ENCODE results near the gene DHRS7B.

The DHRS7B gene

DNA sequence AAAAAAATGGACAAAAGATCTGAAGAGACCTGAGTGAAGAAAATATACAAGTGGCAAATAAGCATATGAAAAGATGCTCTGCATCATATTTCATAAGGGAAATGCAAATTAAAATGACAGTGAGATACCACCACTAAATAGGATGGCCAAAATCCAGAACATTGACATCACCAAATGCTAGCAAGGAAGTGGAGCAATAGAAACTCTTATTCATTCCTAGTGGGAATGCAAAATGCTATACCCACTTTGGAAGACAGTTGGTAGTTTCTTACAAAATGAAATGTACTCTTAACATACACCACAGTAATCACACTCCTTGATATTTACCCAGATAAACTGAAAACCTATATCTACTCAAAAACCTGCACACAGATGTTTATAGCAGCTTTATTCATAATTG lies 33.6 kb downstream of the DHRS7B start:
- H2AFZ ChIP-seq (ENCODE audit: low read depth, low read length), result no peak overlapping the region
- no peaks in the 10 kb centered on the region for H3K36me3 ChIP-seq (replicated peaks; ENCODE audit: low read depth, low read length)
- H3K27ac ChIP-seq (ENCODE audit: low read length), result no peak overlapping the region
- H3K4me1 ChIP-seq (ENCODE audit: low read length), result no peaks in the 10 kb centered on the region
- H3K79me2 ChIP-seq (ENCODE audit: low read length), result no peaks in the 10 kb centered on the region
- H3K4me3 ChIP-seq (ENCODE audit: low read length), result no peak overlapping the region
- H3K9ac ChIP-seq (ENCODE audit: low read length), result no peak overlapping the region
- TF ChIP-seq EZH2phosphoT487 (IDR thresholded peaks at IDR 0.05; ENCODE audit: low read depth), result no peak
- TF ChIP-seq, protein P1, sequence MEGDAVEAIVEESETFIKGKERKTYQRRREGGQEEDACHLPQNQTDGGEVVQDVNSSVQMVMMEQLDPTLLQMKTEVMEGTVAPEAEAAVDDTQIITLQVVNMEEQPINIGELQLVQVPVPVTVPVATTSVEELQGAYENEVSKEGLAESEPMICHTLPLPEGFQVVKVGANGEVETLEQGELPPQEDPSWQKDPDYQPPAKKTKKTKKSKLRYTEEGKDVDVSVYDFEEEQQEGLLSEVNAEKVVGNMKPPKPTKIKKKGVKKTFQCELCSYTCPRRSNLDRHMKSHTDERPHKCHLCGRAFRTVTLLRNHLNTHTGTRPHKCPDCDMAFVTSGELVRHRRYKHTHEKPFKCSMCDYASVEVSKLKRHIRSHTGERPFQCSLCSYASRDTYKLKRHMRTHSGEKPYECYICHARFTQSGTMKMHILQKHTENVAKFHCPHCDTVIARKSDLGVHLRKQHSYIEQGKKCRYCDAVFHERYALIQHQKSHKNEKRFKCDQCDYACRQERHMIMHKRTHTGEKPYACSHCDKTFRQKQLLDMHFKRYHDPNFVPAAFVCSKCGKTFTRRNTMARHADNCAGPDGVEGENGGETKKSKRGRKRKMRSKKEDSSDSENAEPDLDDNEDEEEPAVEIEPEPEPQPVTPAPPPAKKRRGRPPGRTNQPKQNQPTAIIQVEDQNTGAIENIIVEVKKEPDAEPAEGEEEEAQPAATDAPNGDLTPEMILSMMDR (IDR thresholded peaks at IDR 0.05; ENCODE audit: low read depth, low read length), result no peak
- H4K20me1 ChIP-seq (ENCODE audit: insufficient read depth, low read length), result no peaks in the 10 kb centered on the region
- H3K9me3 ChIP-seq (ENCODE audit: insufficient read depth, low read length), result no peaks in the 10 kb centered on the region
- H3K4me2 ChIP-seq (ENCODE audit: low read length), result no peak overlapping the region
- no peaks in the 10 kb centered on the region for H3K27me3 ChIP-seq (ENCODE audit: low read depth, low read length)

DNA sequence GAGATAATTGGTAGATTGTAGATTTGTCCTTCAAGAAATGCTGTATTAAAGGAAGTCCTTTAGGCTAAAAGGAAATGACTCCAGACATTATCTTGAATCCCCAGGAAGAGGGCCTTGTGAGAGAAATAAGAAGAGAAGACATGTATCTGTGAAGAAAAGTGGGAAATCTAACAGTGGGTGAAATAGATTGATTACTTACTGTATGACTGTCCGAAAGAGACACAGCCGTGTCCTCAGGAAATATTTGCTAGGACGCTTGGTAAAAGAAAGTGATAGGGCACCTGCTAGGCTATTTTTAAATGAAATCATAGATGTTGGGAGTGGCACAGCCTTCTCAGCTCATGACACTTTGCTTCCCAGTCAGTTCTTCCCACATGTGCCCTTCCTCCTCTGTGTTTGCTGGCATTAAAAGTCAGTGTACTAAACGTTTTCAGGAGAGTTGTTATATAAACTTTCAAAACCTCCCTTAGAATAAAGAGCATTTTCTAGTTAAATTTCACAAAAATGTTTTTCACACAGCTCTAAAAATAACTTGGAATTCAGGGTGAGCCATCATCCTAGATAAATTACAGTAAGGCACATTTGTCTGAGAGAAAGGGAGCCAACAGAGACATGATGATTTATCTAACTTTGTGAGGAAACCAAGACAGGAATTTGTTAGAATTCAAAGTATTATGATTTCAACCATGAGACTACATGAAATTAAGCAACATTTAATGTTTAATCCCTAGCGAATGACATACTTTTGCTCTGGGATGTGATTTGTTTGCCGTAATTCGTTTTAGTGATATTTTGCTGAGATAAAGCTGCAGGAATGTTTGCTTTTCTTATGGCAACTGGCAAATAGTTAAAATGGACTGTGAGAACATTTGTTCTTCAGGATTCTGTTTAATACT lies 35.0 kb downstream of the DHRS7B start:
- Histone ChIP-seq H2AFZ (ENCODE audit: low read depth, low read length) (no peak overlapping the region), H3K4me2 (ENCODE audit: low read length) (no peak overlapping the region), H3K4me3 (ENCODE audit: low read length) (no peak overlapping the region), H3K27ac (ENCODE audit: low read length) (no peak overlapping the region), H3K36me3 (replicated peaks; ENCODE audit: low read depth, low read length) (no peaks in the 10 kb centered on the region), H3K9me3 (ENCODE audit: insufficient read depth, low read length) (no peaks in the 10 kb centered on the region), H3K4me1 (ENCODE audit: low read length) (no peaks in the 10 kb centered on the region), H3K9ac (ENCODE audit: low read length) (no peak overlapping the region), H3K27me3 (ENCODE audit: low read depth, low read length) (no peaks in the 10 kb centered on the region), H4K20me1 (ENCODE audit: insufficient read depth, low read length) (no peaks in the 10 kb centered on the region), H3K79me2 (ENCODE audit: low read length) (no peaks in the 10 kb centered on the region)
- no peak for TF ChIP-seq EZH2phosphoT487 (IDR thresholded peaks at IDR 0.05; ENCODE audit: low read depth)
- TF ChIP-seq, protein P1 (IDR thresholded peaks at IDR 0.05; ENCODE audit: low read depth, low read length), result no peak

DNA sequence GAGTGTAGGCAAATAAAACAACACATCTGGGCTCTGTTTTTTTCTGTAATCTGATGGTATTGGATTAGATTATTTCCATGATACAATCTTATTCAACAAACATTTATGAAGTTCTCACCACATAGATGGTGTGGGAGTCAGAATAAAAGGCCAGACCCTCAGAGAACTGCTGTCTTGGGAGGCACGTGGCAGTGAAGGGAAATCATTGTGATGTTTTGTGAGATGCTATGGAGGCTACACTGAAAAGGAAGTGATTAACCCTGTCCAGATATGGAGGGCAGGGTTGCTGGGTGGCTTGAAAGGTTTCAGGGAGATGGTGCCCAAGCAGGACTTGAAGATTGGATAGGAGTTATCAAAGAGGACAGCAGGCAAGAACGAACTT lies 35.6 kb downstream of the DHRS7B start:
- Histone ChIP-seq H3K27ac (ENCODE audit: low read length) (no peak overlapping the region), H3K79me2 (ENCODE audit: low read length) (no peaks in the 10 kb centered on the region), H3K4me3 (ENCODE audit: low read length) (no peak overlapping the region), H3K4me2 (ENCODE audit: low read length) (no peak overlapping the region), H3K4me1 (ENCODE audit: low read length) (no peaks in the 10 kb centered on the region), H3K9ac (ENCODE audit: low read length) (no peak overlapping the region), H3K27me3 (ENCODE audit: low read depth, low read length) (no peaks in the 10 kb centered on the region), H3K36me3 (replicated peaks; ENCODE audit: low read depth, low read length) (no peaks in the 10 kb centered on the region), H3K9me3 (ENCODE audit: insufficient read depth, low read length) (no peaks in the 10 kb centered on the region), H2AFZ (ENCODE audit: low read depth, low read length) (no peak overlapping the region), H4K20me1 (ENCODE audit: insufficient read depth, low read length) (no peaks in the 10 kb centered on the region)
- TF ChIP-seq, protein P1 (IDR thresholded peaks at IDR 0.05; ENCODE audit: low read depth, low read length), result no peak
- no peak for TF ChIP-seq EZH2phosphoT487 (IDR thresholded peaks at IDR 0.05; ENCODE audit: low read depth)

DNA sequence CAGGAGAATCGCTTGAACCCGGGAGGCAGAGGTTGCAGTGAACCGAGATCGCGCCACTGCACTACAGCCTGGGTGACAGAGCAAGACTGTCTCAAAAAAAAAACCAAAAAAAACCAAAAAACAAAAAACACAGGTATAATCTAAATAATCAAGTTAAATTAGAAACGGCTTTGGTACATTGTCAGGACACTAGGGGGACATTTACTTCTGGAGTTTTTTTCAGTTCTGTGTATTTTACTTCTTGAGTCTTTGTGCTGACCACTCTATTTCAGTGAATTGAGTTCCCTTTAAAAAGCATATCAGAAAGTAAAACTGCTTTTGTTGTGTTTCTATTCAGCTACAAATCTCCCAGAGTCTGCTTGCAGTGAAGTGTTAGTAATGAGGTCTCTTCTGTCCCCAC lies 36.3 kb downstream of the DHRS7B start:
- TF ChIP-seq, protein P1 (IDR thresholded peaks at IDR 0.05; ENCODE audit: low read depth, low read length), result no peak
- no peak for TF ChIP-seq EZH2phosphoT487 (IDR thresholded peaks at IDR 0.05; ENCODE audit: low read depth)
- H4K20me1 ChIP-seq (ENCODE audit: insufficient read depth, low read length), result no peaks in the 10 kb centered on the region
- H3K4me2 ChIP-seq (ENCODE audit: low read length), result no peak overlapping the region
- no peaks in the 10 kb centered on the region for H3K79me2 ChIP-seq (ENCODE audit: low read length)
- H3K36me3 ChIP-seq (replicated peaks; ENCODE audit: low read depth, low read length), result no peaks in the 10 kb centered on the region
- H3K9me3 ChIP-seq (ENCODE audit: insufficient read depth, low read length), result no peaks in the 10 kb centered on the region
- no peaks in the 10 kb centered on the region for H3K4me1 ChIP-seq (ENCODE audit: low read length)
- H2AFZ ChIP-seq (ENCODE audit: low read depth, low read length), result no peak overlapping the region
- no peak overlapping the region for H3K27ac ChIP-seq (ENCODE audit: low read length)
- no peaks in the 10 kb centered on the region for H3K27me3 ChIP-seq (ENCODE audit: low read depth, low read length)
- H3K4me3 ChIP-seq (ENCODE audit: low read length), result no peak overlapping the region
- no peak overlapping the region for H3K9ac ChIP-seq (ENCODE audit: low read length)
